Activated naive CD4-positive, alpha-beta T cell treated with anti-CD3 and anti-CD28 coated beads, Interleukin-2, amount 50 U/mL, for 24 hours (primary cell): ENCODE results near the gene RANBP9.

ENCODE experiments used
- H3K27ac Mint-ChIP-seq: one replicate; pipeline ENCODE4 v1.8.0; 2021; ENCODE audit warnings: mild to moderate bottlenecking, mixed read lengths
- H3K27me3 Mint-ChIP-seq: one replicate; pipeline ENCODE4 v1.8.0; 2021; ENCODE audit warnings: mixed read lengths
- H3K36me3 Mint-ChIP-seq: one replicate; pipeline ENCODE4 v1.8.0; 2021; ENCODE audit warnings: mixed read lengths
- H3K4me1 Mint-ChIP-seq: one replicate; pipeline ENCODE4 v1.8.0; 2021; ENCODE audit warnings: mixed read lengths
- H3K4me3 Mint-ChIP-seq: one replicate; pipeline ENCODE4 v1.8.0; 2021; ENCODE audit warnings: mild to moderate bottlenecking, mixed read lengths
- H3K9me3 Mint-ChIP-seq: one replicate; pipeline ENCODE4 v1.8.0; 2021; ENCODE audit warnings: mixed read lengths

Gene RANBP9

DNA sequence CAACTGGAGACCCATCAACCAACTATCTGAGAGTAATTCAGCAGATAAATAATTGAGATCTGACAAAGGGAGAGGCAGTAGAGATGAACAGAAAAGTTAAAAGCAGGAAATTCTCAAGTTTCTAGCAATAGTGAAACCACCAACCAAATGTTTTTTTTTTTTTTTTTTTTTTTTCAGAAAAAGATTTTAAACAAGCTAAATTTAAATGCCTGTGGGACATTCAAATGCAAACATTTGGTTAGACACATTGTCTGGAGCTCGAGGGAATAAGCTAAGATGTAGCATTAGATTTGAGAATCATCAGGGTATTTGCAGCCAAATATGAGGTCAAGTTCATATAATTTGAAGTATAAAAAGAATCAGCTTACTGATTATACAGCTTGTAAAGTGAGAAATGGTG, 16.4 kb downstream of the RANBP9 start:
- Mint-ChIP-seq H3K27me3 (no peaks in the 10 kb centered on the region), H3K27ac (peak overlapping the region; percentile 95), H3K9me3 (peaks cover 5% of the 10 kb centered on the region), H3K4me3 (peak overlapping the region; percentile 75), H3K36me3 (peaks cover 20% of the 10 kb centered on the region), H3K4me1 (peaks cover 74% of the 10 kb centered on the region)

GRCh38 chr6:13694562-13694961, 17.1 kb downstream of the RANBP9 start:
- Mint-ChIP-seq H3K9me3 (peaks cover 10% of the 10 kb centered on the region), H3K36me3 (peaks cover 23% of the 10 kb centered on the region), H3K27ac (peak overlapping the region; percentile 94)

GRCh38 chr6:13689511-13690256, 22.0 kb downstream of the RANBP9 start:
- Mint-ChIP-seq H3K4me1 (peaks cover 74% of the 10 kb centered on the region), H3K27me3 (no peaks in the 10 kb centered on the region), H3K9me3 (peaks cover 6% of the 10 kb centered on the region), H3K36me3 (peaks cover 17% of the 10 kb centered on the region), H3K27ac (peak overlapping the region; percentile 96), H3K4me3 (peak overlapping the region; percentile 8)

More at GRCh38 chr6:13694562-13694961, 17.1 kb downstream of the RANBP9 start:
- H3K4me1 Mint-ChIP-seq = peaks cover 78% of the 10 kb centered on the region
- H3K4me3 Mint-ChIP-seq = no peak overlapping the region
- H3K27me3 Mint-ChIP-seq = no peaks in the 10 kb centered on the region

DNA sequence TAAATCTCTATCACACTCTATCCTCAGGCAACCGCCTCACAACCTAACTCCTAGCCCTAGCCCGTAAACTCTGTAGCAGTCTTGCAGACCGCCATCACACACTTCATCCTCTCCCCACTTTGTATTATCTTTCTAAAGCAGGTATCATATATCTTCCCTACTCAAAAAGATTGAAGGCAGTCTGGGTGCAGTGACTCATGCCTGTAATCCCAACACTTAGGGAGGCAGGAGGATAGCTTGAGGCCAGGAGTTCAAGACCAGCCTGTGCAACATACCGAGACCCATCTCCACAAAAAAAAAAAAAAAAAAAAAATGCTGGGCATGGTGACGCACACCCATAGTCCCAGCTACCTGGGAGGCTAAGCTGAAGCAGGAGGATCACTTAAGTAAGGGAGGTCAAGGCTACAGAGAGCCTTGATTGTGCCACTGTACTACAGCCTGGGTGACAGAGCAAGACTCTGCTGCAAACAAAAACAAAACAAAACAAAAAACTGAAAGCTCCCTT, 22.9 kb downstream of the RANBP9 start:
- Mint-ChIP-seq H3K27me3 (no peaks in the 10 kb centered on the region), H3K4me3 (peak overlapping the region; percentile 53), H3K27ac (peak overlapping the region; percentile 96), H3K9me3 (peaks cover 6% of the 10 kb centered on the region), H3K4me1 (peaks cover 74% of the 10 kb centered on the region), H3K36me3 (peaks cover 17% of the 10 kb centered on the region)

DNA sequence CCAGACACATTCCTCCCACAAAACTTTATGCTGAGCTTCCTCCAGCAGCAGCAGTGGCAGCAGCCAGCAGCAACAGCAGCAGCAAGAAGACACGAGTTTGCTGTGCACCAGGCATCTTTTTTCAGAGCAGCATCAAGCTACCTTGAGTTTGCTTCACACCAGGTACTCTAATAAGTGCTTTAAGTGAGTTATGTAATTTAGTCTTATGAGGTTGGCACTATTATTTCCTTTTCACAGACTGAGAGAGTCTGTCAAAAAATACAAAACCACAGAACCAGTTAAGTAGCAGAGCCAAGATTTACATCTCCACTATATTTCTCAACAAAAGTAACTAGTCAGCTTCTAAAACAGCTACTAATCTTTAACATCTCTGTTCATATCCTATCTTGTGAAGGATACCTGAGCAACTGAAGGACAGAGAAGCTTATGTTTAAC, 23.7 kb downstream of the RANBP9 start:
- H3K4me1 Mint-ChIP-seq = peaks cover 70% of the 10 kb centered on the region
- peaks cover 6% of the 10 kb centered on the region for H3K9me3 Mint-ChIP-seq
- no peaks in the 10 kb centered on the region for H3K27me3 Mint-ChIP-seq
- H3K36me3 Mint-ChIP-seq = peaks cover 15% of the 10 kb centered on the region
- peak overlapping the region; percentile 24 for H3K4me3 Mint-ChIP-seq
- peak overlapping the region; percentile 96 for H3K27ac Mint-ChIP-seq

DNA sequence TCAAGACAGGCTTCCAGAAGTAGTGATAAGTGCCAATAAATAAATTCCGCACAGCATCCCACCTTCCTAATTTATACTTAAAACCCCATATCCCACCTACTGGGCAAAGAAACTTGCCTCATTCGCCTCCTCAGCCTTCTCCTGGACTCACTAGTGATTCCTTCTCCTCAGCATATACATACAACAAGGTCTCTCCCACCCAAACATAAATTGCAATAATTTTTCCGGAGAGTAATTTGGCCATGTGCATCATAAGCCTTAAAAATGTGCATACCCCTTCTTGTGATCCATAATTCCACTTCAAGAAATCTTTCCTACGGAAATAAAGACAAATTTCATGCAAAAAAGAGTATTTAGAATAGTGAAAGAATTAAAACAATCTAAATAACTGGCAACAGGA, 26.8 kb downstream of the RANBP9 start:
- peaks cover 4% of the 10 kb centered on the region for H3K9me3 Mint-ChIP-seq
- H3K4me3 Mint-ChIP-seq = no peak overlapping the region
- peaks cover 23% of the 10 kb centered on the region for H3K36me3 Mint-ChIP-seq
- peak overlapping the region; percentile 56 for H3K27ac Mint-ChIP-seq
- H3K4me1 Mint-ChIP-seq = peaks cover 77% of the 10 kb centered on the region
- H3K27me3 Mint-ChIP-seq = no peaks in the 10 kb centered on the region

DNA sequence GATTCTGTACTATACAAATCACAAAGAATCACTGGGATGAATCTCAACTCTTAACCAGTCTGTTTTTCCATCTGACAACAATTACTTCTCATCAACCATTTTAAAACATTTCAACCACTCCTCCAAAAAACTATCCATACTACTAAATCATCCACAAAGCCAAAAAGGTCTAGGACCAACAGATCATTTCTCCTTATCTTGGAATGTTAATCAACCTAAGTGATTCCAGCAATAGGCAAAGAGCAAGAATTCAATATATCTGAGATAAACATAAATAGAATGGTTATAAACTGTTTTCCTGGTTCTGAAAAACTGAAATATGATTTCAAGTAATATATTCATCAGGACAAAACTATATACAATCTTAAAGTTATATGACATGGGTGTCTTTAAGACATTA, 28.6 kb downstream of the RANBP9 start:
- H3K4me3 Mint-ChIP-seq = peak overlapping the region; percentile 53
- peaks cover 73% of the 10 kb centered on the region for H3K4me1 Mint-ChIP-seq
- H3K36me3 Mint-ChIP-seq = peaks cover 22% of the 10 kb centered on the region
- no peaks in the 10 kb centered on the region for H3K27me3 Mint-ChIP-seq
- no peaks in the 10 kb centered on the region for H3K9me3 Mint-ChIP-seq
- peak overlapping the region; percentile 36 for H3K27ac Mint-ChIP-seq

- Mint-ChIP-seq H3K4me3 (no peak overlapping the region), H3K36me3 (peaks cover 22% of the 10 kb centered on the region), H3K4me1 (peaks cover 66% of the 10 kb centered on the region), H3K27ac (no peak overlapping the region), H3K9me3 (no peaks in the 10 kb centered on the region), H3K27me3 (no peaks in the 10 kb centered on the region)
These were observed 29.3 kb downstream of the RANBP9 start for GRCh38 chr6:13682346-13682745.

- Mint-ChIP-seq H3K9me3 (peaks cover 5% of the 10 kb centered on the region), H3K27me3 (no peaks in the 10 kb centered on the region), H3K4me1 (peaks cover 65% of the 10 kb centered on the region), H3K36me3 (peaks cover 27% of the 10 kb centered on the region), H3K4me3 (peak overlapping the region; percentile 72), H3K27ac (peak overlapping the region; percentile 83)
These were observed 30.2 kb downstream of the RANBP9 start for GRCh38 chr6:13681305-13682061.

DNA sequence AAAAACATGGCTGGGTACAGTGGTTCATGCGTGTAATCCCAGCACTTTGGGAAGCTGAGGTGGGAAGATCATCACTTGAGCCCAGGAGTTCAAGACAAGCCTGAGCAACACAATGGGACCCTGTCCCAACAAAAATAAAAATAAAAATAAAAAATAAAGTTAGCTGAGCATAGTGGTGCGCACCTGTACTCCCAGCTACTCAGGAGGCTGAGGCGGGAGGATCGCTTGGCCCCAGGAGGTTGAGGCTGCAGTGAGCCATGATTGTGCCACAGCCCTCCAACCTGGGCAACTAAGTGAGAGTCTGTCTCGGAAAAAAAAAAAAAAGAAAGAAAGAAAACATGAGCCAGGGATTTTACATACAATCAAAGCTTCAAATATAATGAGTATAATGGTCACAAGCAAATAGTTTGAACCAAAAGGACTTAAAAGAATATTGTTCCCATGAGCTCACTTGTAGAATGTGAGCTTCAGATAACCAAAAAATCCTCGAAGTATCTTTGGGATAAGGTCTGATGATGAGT, 31.1 kb downstream of the RANBP9 start:
- H3K4me3 Mint-ChIP-seq = no peak overlapping the region
- H3K4me1 Mint-ChIP-seq = peaks cover 69% of the 10 kb centered on the region
- peaks cover 8% of the 10 kb centered on the region for H3K9me3 Mint-ChIP-seq
- no peak overlapping the region for H3K27ac Mint-ChIP-seq
- no peaks in the 10 kb centered on the region for H3K27me3 Mint-ChIP-seq
- H3K36me3 Mint-ChIP-seq = peaks cover 27% of the 10 kb centered on the region

DNA sequence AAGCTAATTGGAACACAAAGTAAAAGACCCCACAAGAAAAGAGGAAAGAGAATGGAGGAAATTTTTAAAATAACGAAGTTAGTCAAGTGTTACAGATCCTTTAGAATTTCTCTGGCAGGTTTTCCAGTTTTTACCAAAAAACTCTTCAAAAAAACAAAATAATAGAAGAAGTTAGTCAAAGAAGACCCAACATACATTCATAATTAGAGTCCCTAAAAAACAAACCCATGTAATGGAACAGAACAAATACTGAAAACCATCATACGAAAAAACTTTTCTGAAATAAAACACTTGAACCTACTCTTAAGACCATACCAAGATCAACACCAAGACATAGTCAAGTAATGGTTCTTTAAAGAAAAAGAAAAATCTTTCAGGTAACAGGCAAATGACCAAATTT, 31.6 kb downstream of the RANBP9 start:
- Mint-ChIP-seq H3K27me3 (no peaks in the 10 kb centered on the region), H3K36me3 (peaks cover 30% of the 10 kb centered on the region), H3K4me3 (peak overlapping the region; percentile 33), H3K9me3 (peaks cover 8% of the 10 kb centered on the region), H3K27ac (peak overlapping the region; percentile 68), H3K4me1 (peaks cover 72% of the 10 kb centered on the region)

DNA sequence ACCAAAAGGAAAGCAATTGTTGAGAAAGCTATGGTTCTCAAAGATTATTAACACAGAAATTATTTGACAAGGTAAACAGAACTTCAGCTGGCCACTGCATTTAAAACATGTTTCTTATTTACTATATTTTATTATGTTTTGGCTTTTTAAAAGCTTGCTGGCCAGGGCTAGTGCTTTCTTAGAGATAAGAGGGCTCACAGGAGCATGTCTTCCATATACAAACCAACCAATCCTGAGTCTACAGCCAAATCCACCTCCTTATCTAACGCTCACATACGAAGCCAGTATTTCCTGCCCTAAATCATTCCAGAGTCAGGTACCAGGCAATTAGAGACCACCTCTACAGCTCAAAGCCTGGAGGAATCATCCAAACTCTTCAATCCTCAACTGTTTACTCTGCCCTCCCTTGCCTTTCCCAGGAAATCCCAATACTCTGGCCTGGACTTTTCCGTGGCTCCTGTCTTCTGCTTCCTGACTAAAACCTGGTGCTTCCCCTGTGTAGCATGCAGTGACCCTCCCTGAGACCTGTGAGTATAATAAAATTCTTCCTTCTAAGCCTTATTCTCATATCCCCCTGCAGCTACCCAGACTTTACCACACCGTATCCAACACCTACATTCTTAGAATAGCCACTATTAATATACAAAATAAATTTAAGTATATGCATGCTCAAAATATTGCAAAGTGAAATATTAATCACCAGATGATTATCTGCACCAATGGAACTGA, 33.2 kb downstream of the RANBP9 start:
- no peak overlapping the region for H3K4me3 Mint-ChIP-seq
- no peaks in the 10 kb centered on the region for H3K27me3 Mint-ChIP-seq
- H3K9me3 Mint-ChIP-seq = peaks cover 13% of the 10 kb centered on the region
- H3K27ac Mint-ChIP-seq = no peak overlapping the region
- peaks cover 39% of the 10 kb centered on the region for H3K36me3 Mint-ChIP-seq
- H3K4me1 Mint-ChIP-seq = peaks cover 74% of the 10 kb centered on the region

GRCh38 chr6:13677878-13678254, 33.8 kb downstream of the RANBP9 start:
- H3K9me3 Mint-ChIP-seq = peaks cover 13% of the 10 kb centered on the region
- H3K4me3 Mint-ChIP-seq = no peak overlapping the region
- H3K27ac Mint-ChIP-seq = no peak overlapping the region
- H3K4me1 Mint-ChIP-seq = peaks cover 76% of the 10 kb centered on the region
- peaks cover 40% of the 10 kb centered on the region for H3K36me3 Mint-ChIP-seq
- no peaks in the 10 kb centered on the region for H3K27me3 Mint-ChIP-seq

DNA sequence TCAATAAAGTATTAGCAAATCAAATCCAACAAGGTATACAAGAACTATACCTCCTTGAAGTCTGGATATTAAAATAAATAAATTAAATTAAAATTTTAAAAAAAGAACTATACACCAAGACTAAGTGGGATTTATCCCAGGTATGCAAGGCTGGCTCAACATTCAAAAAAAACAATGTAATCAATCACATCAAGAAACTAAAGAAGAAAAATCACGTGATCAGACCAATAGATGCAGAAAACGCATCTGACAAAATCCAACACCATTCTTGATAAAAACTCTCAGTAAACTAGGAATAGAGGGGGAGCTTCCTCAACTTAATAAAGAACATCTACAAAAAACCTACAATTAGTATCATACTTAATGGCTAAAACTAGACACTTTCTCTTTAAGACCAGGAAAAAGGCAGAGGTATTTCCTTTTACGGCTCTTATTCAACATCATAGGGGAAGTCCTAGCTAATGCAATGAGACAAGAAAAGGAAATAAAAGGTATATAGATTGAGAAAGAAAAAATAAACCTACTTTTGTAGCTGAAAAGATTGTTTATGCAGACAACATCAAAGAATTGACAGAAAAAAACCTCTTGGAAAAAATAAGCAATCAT, 35.0 kb downstream of the RANBP9 start:
- Mint-ChIP-seq H3K4me1 (peaks cover 82% of the 10 kb centered on the region), H3K36me3 (peaks cover 41% of the 10 kb centered on the region), H3K4me3 (peak overlapping the region; percentile 11), H3K9me3 (peaks cover 13% of the 10 kb centered on the region), H3K27me3 (no peaks in the 10 kb centered on the region), H3K27ac (peak overlapping the region; percentile 32)
